Embryonic facial prominence (tissue), 1 donor: ENCODE results near the gene IL31RA.

Experiments
- DNase-seq: peaks from one replicate; pipeline ENCODE4 v3.0.0-alpha.2; 2016; ENCODE audit errors: extremely low spot score

Gene IL31RA

DNA sequence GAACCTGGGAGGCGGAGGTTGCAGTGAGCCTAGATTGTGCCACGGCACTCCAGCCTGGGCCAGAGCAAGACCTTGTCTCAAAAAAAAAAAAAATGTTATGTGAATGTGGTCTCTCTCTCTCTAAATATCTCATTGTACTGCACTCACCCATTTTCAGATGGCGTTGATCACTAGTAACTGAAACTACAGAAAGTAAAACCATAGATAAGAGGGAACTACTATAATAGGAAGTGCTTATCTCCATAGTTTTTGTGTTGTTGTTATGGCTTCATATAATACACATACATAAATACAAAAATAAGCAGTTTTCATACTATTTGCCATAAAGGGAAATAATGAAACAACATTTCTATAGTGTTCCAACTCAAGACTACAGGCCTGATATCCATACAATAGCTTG lies 9.1 kb downstream of the IL31RA start:
- DNase-seq, result no peak

DNA sequence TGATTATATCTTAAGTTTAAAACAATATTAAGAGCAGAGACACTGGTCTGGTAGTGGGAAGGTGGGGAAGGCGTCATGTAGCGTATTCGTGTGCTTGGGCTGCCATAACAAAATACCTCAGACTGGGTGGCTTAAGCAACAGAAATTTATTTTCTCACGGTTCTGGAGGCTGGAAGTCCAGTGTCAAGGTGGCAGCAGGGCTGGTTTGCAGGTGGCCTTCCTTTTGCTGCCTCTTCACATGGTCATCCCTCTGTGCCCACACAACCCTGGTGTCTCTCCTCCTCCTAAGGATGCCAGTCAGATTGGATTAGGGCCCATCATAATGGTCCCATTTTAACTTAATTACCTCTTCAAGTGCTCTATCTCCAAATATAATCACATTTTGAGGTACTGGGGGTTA lies 9.6 kb downstream of the IL31RA start:
- DNase-seq, result no peak

DNA sequence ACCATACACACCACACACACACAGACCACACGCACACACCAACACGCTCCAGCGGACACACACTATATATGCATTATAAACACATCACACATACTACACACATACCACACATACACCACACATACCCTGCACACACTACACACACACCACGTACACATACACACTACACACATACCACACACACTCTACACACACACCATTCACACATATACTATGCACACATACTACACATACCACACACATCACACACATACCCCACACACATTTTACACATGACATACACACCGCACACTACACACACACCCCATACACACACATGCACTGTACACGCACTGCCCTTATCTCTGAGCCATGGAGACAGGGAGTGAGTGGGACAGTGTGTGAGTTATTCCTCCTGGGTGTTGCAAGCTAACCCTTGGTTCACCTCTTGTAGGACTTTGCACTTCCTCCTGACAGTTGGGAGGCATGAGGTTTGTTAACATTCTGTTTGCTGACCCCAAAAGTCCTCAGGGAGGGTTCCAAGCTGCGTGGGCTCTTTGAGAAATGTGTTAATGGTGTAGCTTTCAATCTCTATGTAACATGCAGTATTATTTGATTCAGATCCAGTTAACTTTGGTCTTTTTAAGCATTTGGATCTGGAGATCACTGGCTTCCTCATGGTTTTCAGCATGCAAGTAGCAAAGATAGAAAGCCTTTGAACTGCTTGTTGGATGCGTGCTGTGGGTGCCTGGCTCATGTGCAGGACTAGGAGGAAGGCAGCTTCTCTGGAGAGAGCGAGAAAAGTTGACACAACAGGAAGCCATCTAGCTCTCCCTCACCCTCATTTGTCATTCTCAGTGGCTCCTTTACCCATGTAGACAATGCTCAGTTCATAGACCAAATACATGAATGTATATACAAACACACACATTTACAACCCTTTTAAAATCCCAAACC lies 13.7 kb downstream of the IL31RA start:
- no peak for DNase-seq

DNA sequence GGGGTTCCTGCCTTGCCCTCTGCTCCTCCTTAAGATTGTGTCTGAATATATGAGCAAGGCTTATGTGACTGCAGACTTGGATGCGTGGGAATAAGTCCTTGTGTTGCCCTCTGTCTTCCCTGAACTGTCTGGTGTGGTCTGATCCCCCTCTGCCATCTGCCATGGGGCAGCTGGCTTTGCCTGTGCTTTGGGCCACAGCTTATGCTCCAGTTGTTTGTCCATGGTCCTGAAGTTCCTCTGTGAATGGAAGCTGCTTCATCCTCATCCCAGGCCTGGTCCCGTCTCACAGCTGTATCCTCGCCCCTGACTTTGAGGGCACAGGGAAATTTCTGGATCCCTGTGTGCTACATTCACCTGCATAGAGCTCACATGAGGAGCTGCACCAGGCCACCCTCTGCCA lies 14.7 kb downstream of the IL31RA start:
- no peak for DNase-seq

DNA sequence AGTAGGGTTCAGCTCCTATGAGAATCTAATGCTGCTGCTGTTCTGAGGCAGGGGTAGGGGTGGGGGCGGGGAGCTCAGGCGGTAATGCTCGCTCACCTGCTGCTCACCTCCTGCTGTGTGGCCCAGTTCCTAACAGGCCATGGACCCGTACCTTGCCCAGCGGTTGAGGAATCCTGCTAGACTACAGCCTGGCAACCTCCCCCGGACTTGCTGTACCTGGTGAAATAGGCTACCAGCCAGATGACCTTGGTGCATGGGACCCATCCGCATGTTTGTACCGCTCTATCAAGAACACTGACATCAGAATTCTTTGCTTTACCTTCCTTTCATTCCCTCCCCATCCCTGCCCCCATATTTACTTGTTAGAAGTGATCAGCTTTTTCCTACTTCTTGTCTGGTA lies 15.3 kb downstream of the IL31RA start:
- DNase-seq, result no peak

DNA sequence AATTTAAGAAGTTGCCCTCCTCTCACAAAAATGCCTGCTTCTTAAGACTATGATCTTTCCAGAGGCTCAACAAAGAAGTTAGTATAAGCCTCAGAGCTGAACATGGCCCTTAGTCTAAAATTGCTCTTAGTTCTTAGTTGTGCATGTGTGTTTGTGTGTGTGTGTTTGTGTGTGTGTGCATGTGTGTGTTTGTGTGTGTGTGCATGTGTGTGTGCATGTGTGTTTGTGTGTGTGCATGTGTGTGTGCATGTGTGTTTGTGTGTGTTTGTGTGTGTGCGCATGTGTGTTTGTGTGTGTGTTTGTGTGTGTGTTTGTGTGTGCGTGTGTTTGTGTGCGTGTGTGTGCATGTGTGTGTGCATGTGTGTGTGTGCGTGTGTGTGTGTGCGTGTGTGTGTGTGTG lies 15.8 kb downstream of the IL31RA start:
- no peak for DNase-seq

DNA sequence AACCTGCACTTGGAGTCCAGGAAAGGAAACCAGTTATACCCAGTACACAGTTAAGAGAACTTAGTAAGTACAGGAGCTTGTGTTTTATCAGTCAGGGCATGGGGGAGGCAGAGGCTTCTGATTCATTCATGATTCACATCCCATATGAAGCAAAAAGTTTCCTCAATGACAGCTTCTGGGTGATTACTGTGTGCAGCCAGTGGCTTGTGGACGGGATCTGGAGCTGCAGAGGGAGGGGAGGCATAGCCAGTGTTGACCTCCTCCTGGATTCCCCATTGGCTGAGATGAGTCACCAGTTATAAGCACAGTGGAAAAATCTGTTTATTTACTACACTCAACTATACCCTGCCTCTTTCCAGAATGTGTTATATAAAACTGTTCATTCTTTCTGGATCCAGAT lies 17.7 kb downstream of the IL31RA start:
- no peak for DNase-seq

DNA sequence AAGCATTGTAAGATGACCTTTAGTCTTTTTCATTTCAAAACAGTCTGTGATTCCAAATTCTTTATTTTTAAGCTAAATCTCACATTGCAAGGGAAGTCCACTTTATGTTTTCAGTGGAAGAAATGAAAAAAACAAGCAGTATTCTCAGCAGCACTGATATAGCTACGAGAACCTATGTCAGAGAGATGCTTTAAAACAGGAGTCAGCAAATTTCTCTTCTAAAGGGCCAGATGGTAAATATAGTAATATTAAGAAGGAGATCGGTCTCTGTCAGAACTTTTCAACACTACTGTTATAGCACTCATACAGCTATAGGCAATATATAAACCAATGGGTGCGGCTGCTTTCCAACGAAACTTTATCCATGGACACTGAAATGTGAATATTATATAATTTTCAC lies 18.7 kb downstream of the IL31RA start:
- no peak for DNase-seq

DNA sequence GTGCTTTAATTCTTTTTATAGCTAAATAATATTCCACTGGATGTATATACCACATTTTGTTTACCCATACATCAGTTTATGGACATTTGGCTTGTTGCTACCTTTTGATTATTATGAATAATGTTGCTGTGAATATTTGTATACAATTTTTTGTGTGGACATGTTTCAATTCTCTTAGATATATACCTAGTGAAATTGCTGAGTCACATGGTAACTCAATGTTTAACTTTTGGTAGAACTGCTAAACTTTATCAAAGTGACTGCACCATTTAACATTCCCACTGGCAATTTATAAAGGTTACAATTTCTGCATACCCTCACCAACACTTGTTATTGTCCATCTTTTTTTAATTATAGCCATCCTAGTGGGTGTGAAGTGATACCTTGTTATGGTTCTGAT lies 22.1 kb downstream of the IL31RA start:
- no peak for DNase-seq

DNA sequence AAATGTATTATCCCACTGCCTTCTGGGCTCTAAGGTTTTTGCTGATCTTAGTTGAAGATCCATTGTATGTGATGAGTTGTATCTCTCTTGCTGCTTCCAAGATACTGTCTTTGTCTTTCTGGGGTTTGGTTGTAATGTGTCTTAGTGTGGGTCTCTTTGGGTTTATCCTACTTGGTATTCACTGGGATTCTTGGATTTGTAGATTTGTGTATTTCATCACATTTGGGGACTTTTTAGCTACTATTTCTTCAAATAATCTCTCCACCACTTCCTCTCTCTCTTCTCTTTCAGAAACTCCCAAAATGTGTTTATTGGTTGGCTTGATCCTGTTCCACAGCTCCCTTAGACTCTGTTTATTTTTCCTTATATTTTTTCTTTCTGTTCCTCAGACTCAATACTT lies 26.5 kb downstream of the IL31RA start:
- DNase-seq, result no peak

DNA sequence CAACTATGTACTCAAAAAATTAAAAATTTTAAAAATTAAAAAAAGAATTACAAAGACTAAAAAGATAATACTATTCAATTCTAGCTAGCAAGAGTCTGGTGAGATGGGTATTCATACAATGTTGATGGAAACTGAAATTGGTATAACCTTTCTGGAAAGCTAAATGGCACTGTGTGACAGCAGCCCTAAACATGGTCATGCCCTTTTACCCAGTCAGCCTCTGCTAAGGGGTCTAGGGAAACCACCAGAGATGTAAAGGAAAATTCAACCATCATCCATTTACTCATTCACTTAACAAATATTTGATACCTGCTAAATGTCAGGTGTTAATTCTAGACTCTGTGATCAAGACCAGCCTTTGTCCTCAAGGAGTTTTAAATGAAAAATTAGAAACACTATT lies 29.3 kb downstream of the IL31RA start:
- no peak for DNase-seq

DNA sequence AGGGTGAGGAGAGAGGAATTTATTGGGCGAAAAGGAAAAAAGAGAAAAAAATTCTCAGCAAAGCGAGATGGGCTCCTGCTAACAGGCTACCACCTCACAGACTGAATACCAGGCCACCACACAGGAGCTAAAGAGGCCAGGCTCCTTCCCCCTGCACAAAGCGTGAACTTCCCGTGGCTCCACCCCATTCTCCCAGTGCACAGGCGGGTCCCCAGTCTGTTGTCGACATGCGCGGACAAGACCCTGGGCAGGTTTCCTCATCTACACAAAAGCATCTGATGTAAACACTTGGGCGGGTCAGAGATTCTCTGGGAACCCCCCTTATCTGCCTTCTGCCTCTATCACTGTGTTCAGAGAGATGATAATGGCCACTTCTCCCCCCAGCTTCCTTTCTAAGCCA lies 34.2 kb downstream of the IL31RA start:
- DNase-seq, result no peak

DNA sequence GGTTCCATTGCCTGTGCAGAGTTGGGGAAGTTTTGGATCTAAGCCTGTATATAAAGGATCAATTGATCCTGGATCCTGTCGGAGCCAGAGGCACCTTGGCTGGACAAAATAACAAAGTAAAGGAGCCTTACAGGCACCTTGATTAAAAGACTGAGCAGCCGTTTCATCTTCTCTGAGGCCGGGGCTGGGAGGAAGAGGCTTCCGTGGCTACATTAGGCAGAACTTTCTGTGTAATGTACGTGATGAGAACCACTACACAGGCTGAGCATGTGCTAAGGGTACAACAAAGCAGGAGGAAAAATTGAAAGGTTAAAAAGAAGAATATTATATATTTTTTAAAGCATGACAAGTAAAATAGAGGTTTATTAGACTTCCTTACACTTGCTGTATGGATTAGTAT lies 37.0 kb downstream of the IL31RA start:
- no peak for DNase-seq

DNA sequence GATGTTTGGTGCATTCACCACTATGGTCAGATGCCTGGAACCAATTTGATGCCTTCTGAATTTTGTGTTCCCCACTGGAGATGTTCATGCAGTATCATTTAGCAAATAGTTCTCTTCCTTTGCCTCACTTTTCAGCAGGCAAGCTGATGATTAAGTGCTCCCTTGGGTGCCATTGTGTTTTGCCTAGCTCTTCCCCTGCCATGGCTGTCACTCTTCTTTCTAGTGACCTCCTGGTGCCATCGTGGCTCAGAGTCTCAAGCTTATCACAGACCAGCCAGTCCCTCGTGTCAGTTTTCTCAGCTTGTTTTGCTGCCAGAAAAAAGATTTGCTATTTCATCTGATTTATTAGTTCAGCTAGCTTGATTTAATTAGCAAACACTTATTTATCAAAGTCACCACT lies 41.3 kb downstream of the IL31RA start:
- no peak for DNase-seq

DNA sequence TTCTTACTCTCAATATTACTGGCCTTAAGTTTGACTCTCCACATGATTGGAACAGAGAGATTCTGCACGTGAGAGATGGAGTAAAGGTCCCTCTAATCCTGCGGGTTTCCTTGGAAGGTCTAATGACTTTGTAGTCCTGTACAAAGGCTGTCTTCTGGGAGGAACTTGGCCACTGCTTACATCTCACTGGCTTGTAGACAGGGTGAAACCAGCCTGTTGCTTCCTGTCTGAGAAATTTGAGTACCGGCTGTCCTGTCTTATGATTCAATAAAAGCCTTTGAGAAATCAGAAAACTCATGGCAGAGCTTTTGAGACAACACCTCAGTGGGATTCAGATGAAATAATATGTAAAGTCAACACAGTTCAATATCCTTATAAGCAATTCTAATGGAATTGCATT lies 43.0 kb downstream of the IL31RA start:
- DNase-seq, result no peak

DNA sequence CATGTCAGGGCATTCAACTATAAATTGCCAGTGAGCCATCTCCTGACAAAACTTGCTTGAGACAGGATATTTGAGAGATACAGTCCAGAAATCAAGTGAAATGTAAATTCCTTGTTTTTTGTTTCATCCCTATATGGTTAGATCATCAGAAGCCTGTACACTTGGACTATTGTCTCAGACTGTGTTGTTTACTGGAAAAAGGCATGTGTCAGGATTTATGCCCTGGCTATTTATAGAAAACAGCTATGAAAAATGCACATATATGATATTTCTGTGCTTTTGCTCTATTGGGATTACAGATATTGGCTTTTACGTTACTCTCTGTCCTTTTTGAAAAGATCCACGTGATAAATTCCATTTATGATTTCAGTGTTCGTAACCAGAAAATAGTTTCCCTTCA lies 44.2 kb downstream of the IL31RA start:
- no peak for DNase-seq

DNA sequence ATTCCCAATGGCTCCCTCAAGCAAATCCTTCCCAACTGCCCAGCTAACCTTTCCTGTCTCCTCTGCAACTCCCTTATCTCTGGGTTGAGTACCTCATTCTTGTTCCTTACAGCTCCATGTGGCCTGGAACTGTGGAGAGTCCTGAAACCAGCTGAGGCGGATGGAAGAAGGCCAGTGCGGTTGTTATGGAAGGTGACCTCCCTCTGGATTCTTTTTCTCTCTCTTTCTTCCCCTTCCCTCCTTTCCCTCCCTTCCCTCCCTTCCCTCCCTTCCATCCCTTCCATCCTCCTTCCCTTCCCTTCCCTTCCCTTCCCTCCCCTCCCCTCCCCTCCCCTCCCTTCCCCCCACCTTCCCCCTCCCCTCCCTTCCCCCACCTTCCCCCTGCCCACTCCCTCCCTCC lies 45.1 kb downstream of the IL31RA start:
- no peak for DNase-seq

DNA sequence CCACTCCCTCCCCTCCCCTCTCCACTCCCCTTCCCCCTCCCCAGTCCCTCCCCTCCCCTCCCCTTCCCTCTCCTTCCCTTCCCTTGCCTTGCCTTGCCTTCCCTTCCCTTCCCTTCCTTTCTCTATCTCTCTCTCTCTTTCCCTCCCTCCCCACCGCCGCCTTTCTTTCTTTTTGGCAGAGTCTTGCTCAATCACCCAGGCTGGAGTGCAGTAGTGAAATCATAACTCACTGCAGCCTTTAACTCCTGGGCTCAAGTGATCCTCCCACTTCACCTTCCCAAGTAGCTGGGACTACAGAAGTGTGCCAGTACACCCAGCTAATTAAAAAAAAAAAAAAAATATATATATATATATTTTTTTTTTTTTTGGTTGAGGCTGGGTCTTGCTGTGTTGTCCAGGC lies 45.5 kb downstream of the IL31RA start:
- no peak for DNase-seq

DNA sequence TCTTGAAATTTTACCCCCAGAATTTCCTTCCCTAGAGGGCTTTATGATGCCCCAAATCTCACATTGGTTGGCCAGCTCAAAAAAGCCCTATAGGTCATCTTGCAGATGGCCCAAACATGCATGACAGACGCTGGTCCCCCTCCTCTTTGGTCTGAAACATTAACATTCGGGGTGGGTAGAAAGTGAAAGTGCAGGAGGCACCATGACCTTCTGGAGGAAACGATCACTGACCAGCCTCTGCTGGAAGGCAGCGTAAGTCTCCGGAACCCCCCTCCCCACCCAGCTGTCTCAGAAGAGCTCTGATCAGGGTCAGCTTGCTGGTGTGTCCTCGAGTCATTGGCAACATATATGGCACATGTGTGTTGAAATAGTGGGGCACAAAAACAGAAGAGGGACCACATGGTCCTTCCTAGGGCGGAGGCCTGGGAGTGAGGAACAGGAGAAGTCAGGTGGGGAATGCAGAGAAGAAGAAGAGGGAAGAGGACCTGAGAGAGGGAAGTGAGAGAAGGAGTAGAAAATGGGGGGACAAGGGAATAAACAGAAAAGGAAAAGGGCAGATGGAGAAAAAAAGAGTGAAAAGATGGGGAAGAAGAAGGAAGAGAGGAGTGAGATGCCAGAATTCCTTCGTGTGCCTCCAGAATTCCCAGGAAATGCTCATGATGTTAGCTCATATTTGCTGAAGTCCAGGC lies 46.2 kb downstream of the IL31RA start:
- no peak for DNase-seq

DNA sequence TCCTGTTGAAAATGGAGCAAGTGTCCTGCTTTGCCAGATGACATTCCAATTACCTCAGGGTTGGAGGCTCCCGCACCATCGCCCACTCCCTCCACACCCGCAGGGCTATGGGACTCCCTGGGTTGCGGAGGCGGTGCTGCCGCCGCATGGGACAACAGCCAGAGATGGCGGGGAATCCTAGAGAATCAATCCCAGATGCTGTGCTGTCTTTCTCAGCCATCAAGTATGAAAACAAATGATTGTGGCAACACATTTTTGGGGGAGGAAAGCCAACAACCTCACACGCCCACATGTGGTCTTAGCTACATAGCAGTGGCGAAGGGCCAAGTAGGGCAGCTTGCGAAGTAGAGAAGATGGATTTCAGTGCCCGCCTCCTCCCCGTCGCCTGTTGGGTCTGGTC lies 46.7 kb downstream of the IL31RA start:
- peak; percentile 59 for DNase-seq

DNA sequence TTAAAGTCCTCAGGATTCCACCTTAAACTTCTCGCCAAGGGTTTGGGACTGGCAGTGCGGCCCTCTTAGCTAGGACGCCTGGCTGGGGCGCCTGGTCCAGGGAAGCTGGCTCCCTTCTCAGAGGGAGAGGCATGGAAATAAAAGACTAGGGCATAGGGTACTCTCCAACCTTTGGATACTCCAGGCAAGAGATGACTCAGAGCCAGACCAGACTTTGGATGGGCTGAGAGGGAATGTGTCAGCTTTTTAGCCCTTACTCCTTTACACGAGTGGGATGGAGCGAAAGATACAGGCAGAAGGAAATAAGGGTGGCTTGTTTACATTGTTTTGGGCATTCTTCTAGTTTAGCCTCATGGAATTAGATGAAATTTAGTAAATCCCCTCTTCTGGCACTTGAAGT lies 48.2 kb downstream of the IL31RA start:
- no peak for DNase-seq

DNA sequence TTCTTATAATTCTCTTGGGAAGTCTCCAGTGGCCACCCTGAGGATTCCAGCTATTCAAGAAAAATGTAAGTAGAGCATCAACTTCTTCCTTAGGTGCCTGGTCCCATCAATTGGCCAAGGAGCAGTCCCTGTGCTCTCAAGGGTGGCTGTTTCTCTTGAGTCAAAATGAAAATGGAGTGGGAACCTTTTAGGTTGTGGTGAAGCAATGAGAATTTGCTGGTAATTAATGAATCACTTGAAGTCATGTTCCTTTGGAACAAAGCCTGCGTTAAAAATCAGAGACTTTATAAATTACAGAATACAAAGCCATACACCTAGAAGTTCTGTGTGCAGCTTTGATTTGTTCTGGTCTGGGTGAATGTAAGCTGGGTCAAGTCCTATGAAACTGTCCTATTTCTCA lies 48.9 kb downstream of the IL31RA start:
- no peak for DNase-seq

DNA sequence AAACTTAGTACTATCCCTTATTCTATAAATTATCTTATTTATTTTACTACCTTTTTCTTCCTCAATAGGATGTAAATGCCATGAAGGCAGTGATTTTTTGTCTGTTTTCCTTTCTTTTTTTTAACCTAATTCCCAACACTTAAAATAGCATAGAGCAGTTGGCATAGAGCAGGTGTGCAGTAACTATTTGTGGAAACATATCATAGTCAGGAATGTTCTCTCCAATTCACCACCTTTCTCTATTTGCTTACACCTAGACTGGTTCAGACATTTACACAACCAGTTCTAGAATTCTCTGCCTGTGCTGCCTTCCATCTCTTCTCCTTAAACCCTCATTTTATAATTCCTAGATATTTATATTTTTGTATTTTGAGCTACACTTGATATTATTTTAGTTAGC lies 49.6 kb downstream of the IL31RA start:
- DNase-seq, result no peak
